NB4 (cell line): ENCODE measurements around the gene LUZP2.
"Not testable (repeated sequence)": the region's sequence is repeated elsewhere in the genome, so short reads cannot be mapped to it uniquely, and the experiment has no call there.

Experiments used
- CTCF ChIP-seq: IDR thresholded peaks from one replicate; pipeline ENCODE4 v1.5.1; 2012; ENCODE audit warnings: low read depth, low read length
- MAX ChIP-seq: IDR thresholded peaks from 2 replicates; pipeline ENCODE4 v1.6.1; 2011; ENCODE audit warnings: low read depth, low read length

- TF ChIP-seq CTCF, MAX: not testable (repeated sequence)
These were observed 503.1 kb downstream of the LUZP2 start for GRCh38 chr11:24999929-25000328.
